Naive thymus-derived CD4-positive, alpha-beta T cell (primary cell): ENCODE results near the gene WDR53. TPM values are rescaled to one million over a fixed set of nuclear protein-coding genes. Genes with fewer than 3 reads are reported as not detected.

Source experiments
- ATAC-seq: fragments of 150-1000 bp; cut with Tn5 transposase; 2 replicates; pipeline ENCODE4 v1.10.0; 2021; ENCODE audit warnings: mild to moderate bottlenecking, moderate library complexity
- CTCF ChIA-PET: fragments of 350-600 bp; sonication (Branson Sonifier 250); formaldehyde crosslinking; loops from one replicate; lab custom pipeline; 2021; ENCODE audit warnings: antibody characterized with exemption; lab: Charles Lee
- POLR2A ChIA-PET: fragments of 350-600 bp; sonication (Branson Sonifier 250); formaldehyde crosslinking; loops from one replicate; lab custom pipeline; 2021; ENCODE audit warnings: antibody characterized with exemption, inconsistent platforms; lab: Charles Lee
- DNase-seq, 9 donors: peaks; one replicate each; pipeline versions ENCODE4 v3.0.0 to v3.0.0-alpha.2; 2020 to 2022; ENCODE audit warnings: mixed read lengths in 1 of 9
- H3K27ac ChIP-seq: one replicate; pipeline ENCODE4 v1.7.0; 2013; ENCODE audit warnings: mild to moderate bottlenecking, low read depth, low read length, moderate library complexity
- H3K27me3 ChIP-seq, 2 donors: one replicate each; pipeline ENCODE4 v1.7.0; 2013; ENCODE audit warnings: low read length in 2 of 2, mild to moderate bottlenecking in 2 of 2, moderate library complexity in 2 of 2; ENCODE audit not compliant: control insufficient read depth in 2 of 2, insufficient read depth in 2 of 2
- H3K36me3 ChIP-seq, 3 experiments: 1 replicate in 2 of 3; 2 replicates in 1 of 3; pipeline ENCODE4 v1.7.0; 2013; ENCODE audit warnings: low read length in 3 of 3, mild to moderate bottlenecking in 3 of 3, moderate library complexity in 1 of 3; ENCODE audit not compliant: insufficient read depth in 3 of 3, control insufficient read depth in 2 of 3
- H3K4me1 ChIP-seq, 2 donors: one replicate each; pipeline ENCODE4 v1.7.0; 2013; ENCODE audit warnings: low read length in 2 of 2, mild to moderate bottlenecking in 2 of 2, moderate library complexity in 1 of 2; ENCODE audit not compliant: control insufficient read depth in 2 of 2, insufficient read depth in 2 of 2
- H3K4me3 ChIP-seq: 2 replicates; pipeline ENCODE4 v1.7.0; 2013; ENCODE audit warnings: mild to moderate bottlenecking, low read length
- H3K9me3 ChIP-seq, 3 experiments: 1 replicate in 2 of 3; 2 replicates in 1 of 3; pipeline ENCODE4 v1.7.0; 2013; ENCODE audit warnings: low read length in 3 of 3; ENCODE audit not compliant: control insufficient read depth in 2 of 3
- H3K27ac Mint-ChIP-seq, 9 donors: one replicate each; pipeline ENCODE4 v1.8.0; 2020 to 2022; ENCODE audit warnings: mixed read lengths in 9 of 9, mild to moderate bottlenecking in 8 of 9, moderate library complexity in 5 of 9, inconsistent platforms in 2 of 9
- H3K27me3 Mint-ChIP-seq, 5 donors: one replicate each; pipeline ENCODE4 v1.8.0; 2021 to 2022; ENCODE audit warnings: mixed read lengths in 5 of 5, mild to moderate bottlenecking in 1 of 5
- H3K36me3 Mint-ChIP-seq, 5 donors: one replicate each; pipeline ENCODE4 v1.8.0; 2020 to 2022; ENCODE audit warnings: mixed read lengths in 5 of 5, mild to moderate bottlenecking in 3 of 5, inconsistent platforms in 1 of 5
- H3K4me1 Mint-ChIP-seq, 7 donors: one replicate each; pipeline ENCODE4 v1.8.0; 2020 to 2022; ENCODE audit warnings: mixed read lengths in 7 of 7, mild to moderate bottlenecking in 3 of 7, inconsistent platforms in 1 of 7
- H3K4me3 Mint-ChIP-seq, 10 donors: one replicate each; pipeline ENCODE4 v1.8.0; 2020 to 2022; ENCODE audit warnings: mild to moderate bottlenecking in 10 of 10, mixed read lengths in 10 of 10, moderate library complexity in 6 of 10, inconsistent platforms in 2 of 10
- H3K9me3 Mint-ChIP-seq, 11 donors: one replicate each; pipeline ENCODE4 v1.8.0; 2020 to 2022; ENCODE audit warnings: mixed read lengths in 11 of 11, mild to moderate bottlenecking in 4 of 11, inconsistent platforms in 1 of 11, moderate library complexity in 1 of 11
- intact Hi-C, 2 donors: fragments of 100-400 bp; cut with micrococcal nuclease; formaldehyde crosslinking; loops; one replicate each; pipeline ENCODE4 v1.15.1; 2023
- polyA plus RNA-seq, 2 donors: library from polyadenylated mRNA; unstranded; fragments of 300-500 nt; fragmentation: Illumina TruSeq; gene quantifications; one replicate each; pipeline ENCODE4 v1.2.3, GENCODE V29; 2021
- total RNA-seq, 6 experiments: library from RNA in 5 of 6; stranded (reverse) in 5 of 6; gene quantifications; 1 replicate in 5 of 6; 2 replicates in 1 of 6; pipeline ENCODE4 v1.2.3 and lab custom pipeline; 2021 to 2026

The WDR53 gene
- total and polyA plus RNA-seq, 7 experiments from 2014 or later, result 11.9 to 31.5 (median 22.7) TPM

DNA sequence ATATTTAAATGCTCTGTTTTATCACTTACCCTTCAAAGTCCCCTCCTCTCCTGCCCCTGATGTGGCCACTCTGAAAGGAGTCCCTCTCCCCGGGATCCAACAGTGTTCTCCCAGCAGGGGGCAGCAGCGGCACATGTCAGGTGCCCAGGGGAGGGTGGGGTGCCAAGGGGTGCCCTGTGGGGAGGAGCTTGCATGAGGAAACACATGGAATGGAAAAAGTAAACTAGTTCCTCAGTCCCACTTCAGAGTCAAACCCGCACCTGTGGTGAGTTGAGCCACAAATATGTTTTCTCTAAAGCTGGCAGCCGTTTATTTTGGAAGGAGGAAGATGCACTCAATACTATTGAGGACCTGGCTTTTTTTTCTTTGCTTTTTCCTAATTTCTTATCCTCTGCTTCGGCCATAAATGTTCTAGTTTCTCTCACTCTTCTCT lies 41.0 kb upstream of the WDR53 start:
- Mint-ChIP-seq H3K27ac (peak overlapping the region; percentile 72 to 93 (median 88)), H3K36me3 (no peaks in the 10 kb centered on the region), H3K9me3 (peaks cover 0 to 2% (median 0%) of the 10 kb centered on the region in 11 donors), H3K4me3 (peak overlapping the region; percentile 49 to 80 (median 74)), H3K4me1 (peaks cover 28 to 50% (median 47%) of the 10 kb centered on the region in 7 donors), H3K27me3 (peaks cover 0 to 5% (median 0%) of the 10 kb centered on the region in 5 donors)
- Histone ChIP-seq H3K9me3 (no peaks in the 10 kb centered on the region), H3K4me1 (peaks cover 23 to 26% of the 10 kb centered on the region in 2 donors), H3K36me3 (no peaks in the 10 kb centered on the region), H3K27me3 (no peaks in the 10 kb centered on the region), H3K4me3 (no peak overlapping the region), H3K27ac (peak overlapping the region; percentile 39)
- ChIA-PET POLR2A (interaction anchor here (0.7 to 2.7 kb wide), 15 partner anchors 11 to 333 kb away, joined by 3 to 25 read pairs (median 4); partner anchors contain the start of genes NCBP2, NRROS and PAK2), CTCF (interaction anchor here (0.6 to 8.3 kb wide), 20 partner anchors 8 to 242 kb away, joined by 3 to 166 read pairs (median 5); partner anchors contain the start of genes CEP19, NRROS and PIGX)
- ATAC-seq, result peak; percentile 96
- DNase-seq, result peak; percentile 78 to 93 (median 88)
- intact Hi-C loops, result loop anchor here (1.0 to 10.0 kb wide), 10 partner anchors 23 to 360 kb away; partner anchors contain the start of genes CEP19 (in 2 of the 2), PIGX (in 2 of the 2), FBXO45 (in 1 of the 2) and PIGZ (in 1 of the 2)

GRCh38 chr3:196608693-196609092 lies 40.3 kb upstream of the WDR53 start:
- peak overlapping the region in 8 of 9 donors; percentile 17 to 93 (median 74) for H3K27ac Mint-ChIP-seq
- ChIA-PET POLR2A (interaction anchor here (0.9 to 2.7 kb wide), 9 partner anchors 10 to 131 kb away, joined by 3 to 25 read pairs (median 6); partner anchors contain the start of genes NRROS and PAK2), CTCF (interaction anchor here (0.8 to 8.3 kb wide), 16 partner anchors 9 to 153 kb away, joined by 3 to 166 read pairs (median 5); partner anchors contain the start of gene NRROS)
- peak overlapping the region in 1 of 10 donors; percentile 12 for H3K4me3 Mint-ChIP-seq
- no peak overlapping the region for H3K27ac ChIP-seq
- H3K9me3 ChIP-seq, result no peaks in the 10 kb centered on the region
- no peak for ATAC-seq
- peaks cover 0 to 2% (median 0%) of the 10 kb centered on the region in 11 donors for H3K9me3 Mint-ChIP-seq
- intact Hi-C loops, result loop anchor here (1.0 to 10.0 kb wide), 10 partner anchors 24 to 361 kb away; partner anchors contain the start of genes CEP19 (in 2 of the 2), PIGX (in 2 of the 2), FBXO45 (in 1 of the 2) and PIGZ (in 1 of the 2)
- peaks cover 28 to 52% (median 47%) of the 10 kb centered on the region in 7 donors for H3K4me1 Mint-ChIP-seq
- no peak for DNase-seq
- no peaks in the 10 kb centered on the region for H3K36me3 ChIP-seq
- no peaks in the 10 kb centered on the region for H3K27me3 ChIP-seq
- H3K27me3 Mint-ChIP-seq, result peaks cover 0 to 5% (median 0%) of the 10 kb centered on the region in 5 donors
- no peak overlapping the region for H3K4me3 ChIP-seq
- no peaks in the 10 kb centered on the region for H3K36me3 Mint-ChIP-seq
- H3K4me1 ChIP-seq, result peaks cover 26 to 27% of the 10 kb centered on the region in 2 donors

- Mint-ChIP-seq H3K27ac (peak overlapping the region in 8 of 9 donors; percentile 24 to 92 (median 81)), H3K4me1 (peaks cover 4 to 26% (median 15%) of the 10 kb centered on the region in 7 donors), H3K9me3 (peaks cover 0 to 2% (median 0%) of the 10 kb centered on the region in 11 donors), H3K4me3 (peak overlapping the region; percentile 3 to 81 (median 48)), H3K36me3 (no peaks in the 10 kb centered on the region), H3K27me3 (peaks cover 0 to 5% (median 0%) of the 10 kb centered on the region in 5 donors)
- no peaks in the 10 kb centered on the region for H3K9me3 ChIP-seq
- intact Hi-C loops, result loop anchor here (1.0 to 10.0 kb wide), 5 partner anchors 70 to 351 kb away; partner anchors contain the start of gene NCBP2 (in 1 of the 2)
- no peak overlapping the region for H3K27ac ChIP-seq
- no peak overlapping the region for H3K4me3 ChIP-seq
- DNase-seq (peak in 7 of 9 donors; percentile 74 to 90 (median 82)), ATAC-seq (peak; percentile 86)
- H3K27me3 ChIP-seq, result no peaks in the 10 kb centered on the region
- no peaks in the 10 kb centered on the region for H3K36me3 ChIP-seq
- POLR2A ChIA-PET, result interaction anchor here (0.6 to 1.8 kb wide), 9 partner anchors 27 to 136 kb away, joined by 3 to 7 read pairs (median 3); partner anchors contain the start of genes FBXO45, NRROS, PAK2 and WDR53
- H3K4me1 ChIP-seq, result peaks cover 3 to 6% of the 10 kb centered on the region in 2 donors
- CTCF ChIA-PET, result interaction anchor here (0.6 to 2.3 kb wide), 10 partner anchors 25 to 995 kb away, joined by 3 to 24 read pairs (median 3); no protein-coding TSS in a partner anchor
Measured at GRCh38 chr3:196604548-196604947, 36.2 kb upstream of the WDR53 start.

DNA sequence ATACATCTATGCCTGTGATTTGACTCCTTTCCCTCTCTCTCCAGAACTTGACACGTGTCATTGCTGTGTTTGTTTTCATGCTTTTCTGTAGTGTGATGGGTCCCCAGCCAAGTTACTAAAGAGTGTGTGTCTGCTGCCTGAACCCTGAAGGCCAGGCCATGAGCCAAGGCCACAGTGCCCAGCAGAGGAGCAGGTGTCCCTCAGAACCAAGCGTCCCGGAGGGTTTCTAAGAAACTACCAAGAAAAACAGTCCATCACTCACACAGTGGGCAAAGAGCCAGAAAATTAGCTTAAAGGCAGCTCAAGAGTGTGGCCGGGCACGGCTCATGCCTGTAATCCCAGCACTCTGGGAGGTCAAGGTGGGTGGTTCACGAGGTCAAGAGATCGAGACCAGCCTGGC lies 35.3 kb upstream of the WDR53 start:
- Mint-ChIP-seq H3K4me3 (no peak overlapping the region), H3K4me1 (peaks cover 0 to 18% (median 8%) of the 10 kb centered on the region in 7 donors), H3K27me3 (peaks cover 0 to 5% (median 0%) of the 10 kb centered on the region in 5 donors), H3K9me3 (peaks cover 0 to under 1% (median 0%) of the 10 kb centered on the region in 11 donors), H3K36me3 (no peaks in the 10 kb centered on the region), H3K27ac (peak overlapping the region in 4 of 9 donors; percentile 14 to 78 (median 63))
- DNase-seq, result no peak
- no peak overlapping the region for H3K27ac ChIP-seq
- no peak for ATAC-seq
- no peaks in the 10 kb centered on the region for H3K9me3 ChIP-seq
- no peaks in the 10 kb centered on the region for H3K36me3 ChIP-seq
- CTCF ChIA-PET, result interaction anchor here (2.3 kb wide), 1 partner anchor 82 kb away, joined by 24 read pairs; no protein-coding TSS in a partner anchor
- intact Hi-C loops, result loop anchor here (1.0 to 10.0 kb wide), 5 partner anchors 69 to 350 kb away; partner anchors contain the start of gene NCBP2 (in 1 of the 2)
- POLR2A ChIA-PET, result interaction anchor here (0.8 to 1.8 kb wide), 3 partner anchors 33 to 338 kb away, joined by 3 to 6 read pairs (median 5); partner anchors contain the start of genes NCBP2 and PAK2
- peaks cover 0 to 4% of the 10 kb centered on the region in 2 donors for H3K4me1 ChIP-seq
- H3K27me3 ChIP-seq, result no peaks in the 10 kb centered on the region
- H3K4me3 ChIP-seq, result no peak overlapping the region

- Mint-ChIP-seq H3K4me1 (peaks cover 0 to 27% (median 16%) of the 10 kb centered on the region in 7 donors), H3K27me3 (peaks cover 0 to 13% (median 0%) of the 10 kb centered on the region in 5 donors), H3K27ac (no peak overlapping the region), H3K9me3 (peaks cover 0 to 2% (median 0%) of the 10 kb centered on the region in 11 donors), H3K36me3 (peaks cover 0 to 3% (median 0%) of the 10 kb centered on the region in 5 donors), H3K4me3 (no peak overlapping the region)
- intact Hi-C loops, result loop anchor here (10.0 kb wide), 2 partner anchors 68 to 232 kb away; no protein-coding TSS in a partner anchor
- DNase-seq (no peak), ATAC-seq (no peak)
- Histone ChIP-seq H3K27me3 (no peaks in the 10 kb centered on the region), H3K9me3 (no peaks in the 10 kb centered on the region), H3K4me1 (peaks cover 0 to 4% of the 10 kb centered on the region in 2 donors), H3K27ac (no peak overlapping the region), H3K4me3 (no peak overlapping the region), H3K36me3 (no peaks in the 10 kb centered on the region)
- CTCF ChIA-PET, result no interaction called here
- POLR2A ChIA-PET, result interaction anchor here (1.0 kb wide), 1 partner anchor 34 kb away, joined by 4 read pairs; the partner anchor contains the start of genes FBXO45 and WDR53
Measured at GRCh38 chr3:196602673-196603072, 34.3 kb upstream of the WDR53 start.

- H3K36me3 Mint-ChIP-seq, result peaks cover 0 to 3% (median 0%) of the 10 kb centered on the region in 5 donors
- ATAC-seq, result no peak
- no peak overlapping the region for H3K4me3 Mint-ChIP-seq
- Histone ChIP-seq H3K4me1 (peaks cover 0 to 4% of the 10 kb centered on the region in 2 donors), H3K27ac (no peak overlapping the region), H3K9me3 (no peaks in the 10 kb centered on the region), H3K27me3 (no peaks in the 10 kb centered on the region), H3K36me3 (no peaks in the 10 kb centered on the region), H3K4me3 (no peak overlapping the region)
- ChIA-PET POLR2A (interaction anchor here (1.1 kb wide), 1 partner anchor 94 kb away, joined by 3 read pairs; no protein-coding TSS in a partner anchor), CTCF (interaction anchor here (0.7 kb wide), 1 partner anchor 84 kb away, joined by 3 read pairs; no protein-coding TSS in a partner anchor)
- H3K27me3 Mint-ChIP-seq, result peaks cover 0 to 30% (median 6%) of the 10 kb centered on the region in 5 donors
- intact Hi-C loops, result loop anchor here (10.0 kb wide), 2 partner anchors 66 to 234 kb away; no protein-coding TSS in a partner anchor
- H3K4me1 Mint-ChIP-seq, result peaks cover 0 to 31% (median 18%) of the 10 kb centered on the region in 7 donors
- peak overlapping the region in 1 of 9 donors; percentile 31 for H3K27ac Mint-ChIP-seq
- H3K9me3 Mint-ChIP-seq, result peaks cover 0 to 2% (median 0%) of the 10 kb centered on the region in 11 donors
- DNase-seq, result no peak
Measured at GRCh38 chr3:196600359-196600758, 32.0 kb upstream of the WDR53 start.
